Brain microvascular endothelial cell (primary cell): ENCODE results near the gene SYS1.

Experiments
- DNase-seq: peaks from one replicate; pipeline ENCODE4 v3.0.0-alpha.2; 2020
- H3K27ac ChIP-seq: fragments of 250-450 bp; sonication (Bioruptor Pico); 2 replicates; pipeline ENCODE4 v1.5.1; 2020; ENCODE audit warnings: mild to moderate bottlenecking, moderate library complexity
- H3K27me3 ChIP-seq: fragments of 250-450 bp; sonication (Bioruptor Pico); replicated peaks from 2 replicates; pipeline ENCODE4 v1.5.1; 2020; ENCODE audit warnings: mild to moderate bottlenecking
- H3K36me3 ChIP-seq: fragments of 250-450 bp; sonication (Bioruptor Pico); replicated peaks from 2 replicates; pipeline ENCODE4 v1.5.1; 2020; ENCODE audit warnings: mild to moderate bottlenecking
- H3K4me3 ChIP-seq: 2 replicates; pipeline ENCODE4 v1.5.1; 2011; ENCODE audit warnings: low read depth, mild to moderate bottlenecking, control low read depth, low read length, moderate library complexity
- in situ Hi-C: cut with HindIII; loops from 2 replicates; pipeline ENCODE4 v1.10.0; 2017; ENCODE audit warnings: low sequenced_read_pairs, low pct_ligation_motif_present
- TF ChIP-seq, protein P1 (sequence below): IDR thresholded peaks from 2 replicates; pipeline ENCODE4 v1.5.1; 2011; ENCODE audit warnings: low read depth, mild to moderate bottlenecking, moderate library complexity, low read length, control low read depth, inconsistent platforms; ENCODE audit errors: missing control alignments

Gene SYS1

DNA sequence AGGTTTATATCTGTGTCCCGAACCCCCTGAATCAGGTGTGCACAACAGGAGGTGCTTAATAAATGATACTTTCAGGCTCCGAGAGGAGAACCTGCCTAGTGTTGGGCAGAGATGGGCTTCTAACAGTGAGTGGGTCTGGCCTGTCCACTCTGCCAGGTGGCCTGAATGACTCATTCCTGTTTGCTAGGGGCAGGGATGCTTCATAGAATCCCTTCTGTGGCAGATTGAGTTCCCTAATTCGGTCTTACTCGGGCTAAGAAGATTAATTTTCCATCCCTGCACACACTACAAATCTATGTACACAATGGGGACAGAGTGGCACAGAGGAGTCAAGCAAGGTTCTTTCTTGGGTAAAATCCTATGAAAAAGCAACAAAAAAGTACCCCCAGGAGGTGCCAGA lies 34.5 kb upstream of the SYS1 start:
- in situ Hi-C loops = no loop called here
- Histone ChIP-seq H3K4me3 (no peak overlapping the region), H3K36me3 (peaks cover 77% of the 10 kb centered on the region), H3K27me3 (no peaks in the 10 kb centered on the region), H3K27ac (no peak overlapping the region)
- TF ChIP-seq, protein P1, sequence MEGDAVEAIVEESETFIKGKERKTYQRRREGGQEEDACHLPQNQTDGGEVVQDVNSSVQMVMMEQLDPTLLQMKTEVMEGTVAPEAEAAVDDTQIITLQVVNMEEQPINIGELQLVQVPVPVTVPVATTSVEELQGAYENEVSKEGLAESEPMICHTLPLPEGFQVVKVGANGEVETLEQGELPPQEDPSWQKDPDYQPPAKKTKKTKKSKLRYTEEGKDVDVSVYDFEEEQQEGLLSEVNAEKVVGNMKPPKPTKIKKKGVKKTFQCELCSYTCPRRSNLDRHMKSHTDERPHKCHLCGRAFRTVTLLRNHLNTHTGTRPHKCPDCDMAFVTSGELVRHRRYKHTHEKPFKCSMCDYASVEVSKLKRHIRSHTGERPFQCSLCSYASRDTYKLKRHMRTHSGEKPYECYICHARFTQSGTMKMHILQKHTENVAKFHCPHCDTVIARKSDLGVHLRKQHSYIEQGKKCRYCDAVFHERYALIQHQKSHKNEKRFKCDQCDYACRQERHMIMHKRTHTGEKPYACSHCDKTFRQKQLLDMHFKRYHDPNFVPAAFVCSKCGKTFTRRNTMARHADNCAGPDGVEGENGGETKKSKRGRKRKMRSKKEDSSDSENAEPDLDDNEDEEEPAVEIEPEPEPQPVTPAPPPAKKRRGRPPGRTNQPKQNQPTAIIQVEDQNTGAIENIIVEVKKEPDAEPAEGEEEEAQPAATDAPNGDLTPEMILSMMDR = no peak
- no peak for DNase-seq

DNA sequence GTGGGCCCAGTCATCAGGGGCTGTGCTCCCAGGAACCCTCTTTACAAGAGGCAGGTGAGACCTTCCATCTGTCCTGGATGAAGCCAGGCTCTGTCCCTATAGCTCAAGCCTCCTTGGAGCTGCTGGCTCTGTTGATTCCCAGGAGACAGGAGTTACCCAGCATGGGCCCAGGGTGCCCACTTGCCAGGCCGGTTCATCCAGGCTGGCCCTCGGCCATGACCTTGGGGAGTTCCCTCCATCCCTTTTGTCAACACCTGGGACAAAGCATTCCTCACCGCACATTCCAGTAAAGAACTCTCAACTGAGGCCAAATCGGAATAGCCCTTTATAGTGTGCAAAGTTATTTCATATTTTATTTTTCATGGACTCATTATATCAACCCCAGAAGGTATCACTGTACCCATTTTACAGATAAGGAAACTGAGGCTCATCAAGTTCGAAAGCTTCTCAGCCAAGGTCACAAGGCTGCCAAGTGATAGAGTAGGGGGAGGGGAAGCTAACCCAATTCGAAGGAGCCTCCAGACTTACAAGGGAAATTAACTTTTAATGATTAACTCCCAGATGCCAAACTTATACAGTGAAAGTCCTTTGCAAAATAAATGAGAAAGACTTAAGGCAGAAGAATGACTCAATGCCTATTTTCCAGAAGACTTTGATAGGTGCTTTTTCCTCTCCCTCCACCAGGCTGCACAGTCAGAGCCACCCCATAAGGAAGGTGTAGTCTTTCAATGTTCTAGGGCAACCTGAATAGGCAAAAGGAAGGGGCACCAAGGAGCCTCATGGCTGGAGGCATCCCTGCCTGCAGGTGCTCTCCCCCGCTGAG lies 33.2 kb upstream of the SYS1 start:
- TF ChIP-seq, protein P1 = no peak
- peaks cover 79% of the 10 kb centered on the region for H3K36me3 ChIP-seq
- no peaks in the 10 kb centered on the region for H3K27me3 ChIP-seq
- DNase-seq = no peak
- in situ Hi-C loops = no loop called here
- H3K27ac ChIP-seq = no peak overlapping the region
- H3K4me3 ChIP-seq = no peak overlapping the region

DNA sequence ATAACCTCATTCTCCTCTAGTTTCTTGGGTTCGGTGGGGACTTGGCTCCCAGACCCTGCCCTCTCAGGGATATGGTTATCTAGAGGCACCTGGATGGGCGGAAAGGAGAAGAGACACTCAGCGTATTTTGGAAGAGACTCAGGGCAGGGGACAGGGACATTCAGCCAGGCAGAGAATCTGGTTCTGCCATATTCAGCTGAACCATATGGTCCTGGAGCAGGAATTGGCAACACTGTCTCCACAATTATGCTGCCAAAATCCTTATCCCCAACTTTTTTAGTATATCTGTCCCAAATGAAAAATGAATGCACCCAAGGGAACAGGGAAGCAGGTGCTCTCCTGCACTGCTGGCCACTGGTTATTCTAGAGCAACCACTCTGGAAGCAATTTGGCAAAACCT lies 32.5 kb upstream of the SYS1 start:
- H3K27me3 ChIP-seq = no peaks in the 10 kb centered on the region
- H3K27ac ChIP-seq = no peak overlapping the region
- H3K4me3 ChIP-seq = no peak overlapping the region
- no peak for DNase-seq
- in situ Hi-C loops = no loop called here
- H3K36me3 ChIP-seq = peaks cover 83% of the 10 kb centered on the region
- TF ChIP-seq, protein P1 = no peak

DNA sequence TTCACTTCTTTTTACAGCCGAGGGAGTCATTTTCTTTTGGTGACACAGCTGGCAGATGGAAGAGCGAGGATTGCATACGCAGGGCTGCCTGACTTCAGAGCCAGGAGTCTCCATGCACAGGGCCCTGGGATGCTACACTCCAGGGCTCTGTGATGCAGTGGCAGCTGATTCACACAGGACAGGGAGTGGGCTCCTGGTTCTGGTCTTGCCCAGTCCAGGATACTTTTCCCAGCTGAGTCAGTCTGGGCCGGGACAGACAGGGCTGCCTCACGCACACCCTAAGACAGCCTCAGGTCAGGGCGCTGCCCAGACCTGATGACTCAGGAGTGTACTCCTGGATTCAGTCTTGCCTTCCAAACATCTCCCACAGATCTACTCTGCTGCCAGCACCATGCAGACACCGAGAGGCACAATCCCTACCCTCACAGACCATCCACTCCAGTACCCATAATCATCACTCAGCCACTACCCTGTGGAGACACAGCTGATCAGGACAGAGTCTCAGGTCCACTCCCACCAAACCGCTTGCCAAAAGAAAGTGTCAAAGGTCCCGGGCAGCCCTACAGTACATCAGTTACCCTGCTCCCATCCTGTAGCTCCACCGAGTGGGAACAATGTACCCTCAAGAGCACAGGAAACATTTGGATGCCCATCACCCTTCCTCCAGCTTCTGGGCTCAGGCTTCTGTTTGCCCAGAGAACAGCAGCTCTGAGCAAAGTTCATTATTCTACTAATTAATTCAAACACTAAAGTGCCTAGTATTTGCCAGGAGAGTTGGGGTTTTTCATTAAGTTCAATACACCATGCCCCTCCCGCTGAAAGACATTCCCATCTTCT lies 26.2 kb upstream of the SYS1 start:
- peak; percentile 91 for DNase-seq
- TF ChIP-seq, protein P1 = no peak
- Histone ChIP-seq H3K4me3 (no peak overlapping the region), H3K27ac (peak overlapping the region; percentile 90), H3K27me3 (no peaks in the 10 kb centered on the region), H3K36me3 (peaks cover 59% of the 10 kb centered on the region)
- in situ Hi-C loops = no loop called here

DNA sequence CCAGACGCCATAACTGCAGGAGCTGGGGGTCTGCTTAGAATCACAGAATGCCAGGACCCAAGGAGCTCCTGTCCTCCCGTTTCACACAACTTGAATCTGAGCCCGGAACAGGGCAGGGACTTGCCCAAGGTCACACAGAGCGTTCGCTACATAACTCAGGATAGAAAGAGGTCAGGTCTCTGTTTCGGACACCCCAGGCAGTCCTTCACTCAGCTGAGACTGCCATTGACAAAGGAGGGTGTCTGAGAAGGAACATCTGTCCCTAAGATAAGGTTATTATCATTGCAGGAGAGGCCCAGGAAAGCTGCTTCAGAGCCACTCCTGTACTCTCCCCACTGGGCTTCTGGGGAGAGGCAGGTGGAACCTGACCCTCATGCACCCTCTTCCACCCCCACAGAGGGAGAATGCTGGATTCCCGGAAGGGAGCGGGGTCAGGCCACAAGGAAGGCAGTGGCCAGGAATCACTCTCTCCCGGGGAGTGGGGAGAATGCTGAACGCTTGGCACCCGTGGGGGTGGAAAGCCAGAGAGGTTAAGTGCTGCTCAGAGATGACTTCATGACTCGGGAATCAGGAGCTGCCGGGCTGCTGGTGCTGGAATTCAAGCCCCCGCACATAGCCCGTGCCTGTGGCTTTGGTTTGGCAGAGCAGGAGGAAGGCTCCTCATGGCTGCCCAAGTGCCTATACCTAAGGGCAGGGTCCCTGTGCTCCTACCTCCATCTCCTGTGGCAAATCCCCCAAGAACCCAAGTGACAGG lies 25.4 kb upstream of the SYS1 start:
- DNase-seq = peak; percentile 91
- TF ChIP-seq, protein P1 = no peak
- peak overlapping the region; percentile 90 for H3K27ac ChIP-seq
- peaks cover 53% of the 10 kb centered on the region for H3K36me3 ChIP-seq
- H3K27me3 ChIP-seq = no peaks in the 10 kb centered on the region
- in situ Hi-C loops = no loop called here
- no peak overlapping the region for H3K4me3 ChIP-seq
